ENCODE data around the gene ANKH.

The ANKH gene

DNA sequence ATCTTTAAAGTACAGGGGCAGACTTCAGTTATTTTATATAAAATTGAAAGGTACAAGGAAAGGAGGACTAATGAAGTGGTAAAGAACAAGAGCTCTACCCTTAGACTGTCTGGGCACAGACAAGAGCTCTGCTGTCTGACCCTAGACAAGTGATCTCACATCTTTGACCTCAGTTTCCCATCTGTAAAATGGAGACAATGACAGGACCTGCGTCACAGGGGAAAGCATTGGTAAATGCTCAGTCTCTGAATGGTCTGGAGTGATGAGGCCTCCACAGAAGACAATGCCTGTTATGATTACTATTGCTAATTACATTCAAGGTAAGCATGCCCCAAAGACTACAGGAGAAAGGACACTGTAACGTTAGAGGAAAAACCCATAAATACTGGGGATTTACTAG lies 37.5 kb downstream of the ANKH start:
- no peak for TF ChIP-seq CTCF (IDR thresholded peaks at IDR 0.05; ENCODE audit: control insufficient read depth, insufficient read depth, low read depth, low read length, missing control alignments)
- DNase-seq (ENCODE audit: low read depth) = no peak

GRCh38 chr5:14831006-14831338 lies 40.6 kb downstream of the ANKH start:
- TF ChIP-seq CTCF (IDR thresholded peaks at IDR 0.05; ENCODE audit: control insufficient read depth, insufficient read depth, low read depth, low read length, missing control alignments) = no peak
- no peak for DNase-seq (ENCODE audit: low read depth)
- no peak overlapping the region for H3K4me3 ChIP-seq (ENCODE audit: control insufficient read depth, low read depth, low read length)

More for the DNA sequence above, 37.5 kb downstream of the ANKH start:
- no peak overlapping the region for H3K4me3 ChIP-seq (ENCODE audit: control insufficient read depth, low read depth, low read length)

DNA sequence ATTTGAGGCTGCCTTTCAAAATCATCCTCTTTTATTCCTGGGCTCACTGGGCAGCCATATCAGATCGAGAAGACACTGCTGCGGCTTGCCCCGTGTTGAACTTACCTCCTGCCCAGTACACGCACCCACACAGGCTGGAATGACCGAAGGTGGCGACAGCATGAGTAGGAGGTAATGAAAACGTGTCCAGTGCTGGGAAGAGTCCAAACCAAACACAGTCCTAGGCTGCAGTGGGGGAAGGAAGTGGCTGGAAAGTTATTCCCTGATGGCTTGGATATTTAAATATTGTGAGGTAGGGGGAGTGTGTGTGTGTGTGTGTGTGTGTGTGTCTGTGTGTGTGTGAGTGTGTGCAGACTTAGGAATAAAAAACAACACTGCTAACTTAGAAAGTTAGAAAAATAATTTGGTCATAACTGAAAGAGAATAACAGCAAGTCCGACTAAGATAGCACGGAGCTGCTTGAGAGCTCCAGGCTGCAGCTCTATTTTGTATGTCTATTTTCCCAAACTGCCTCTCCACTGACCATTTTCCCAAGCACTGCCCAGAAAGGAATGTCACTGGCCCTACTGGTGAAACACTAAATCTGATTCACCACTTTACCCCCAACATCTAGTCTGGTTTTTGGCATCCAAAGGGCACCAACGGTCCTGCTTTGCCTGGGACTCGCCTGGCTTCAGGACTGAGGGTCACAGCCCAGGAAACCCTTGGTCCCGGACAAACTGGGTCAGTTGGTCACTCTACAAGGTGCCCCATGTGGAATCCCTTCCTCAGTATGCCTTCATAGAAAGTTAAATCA lies 41.2 kb downstream of the ANKH start:
- no peak for TF ChIP-seq CTCF (IDR thresholded peaks at IDR 0.05; ENCODE audit: control insufficient read depth, insufficient read depth, low read depth, low read length, missing control alignments)
- no peak overlapping the region for H3K4me3 ChIP-seq (ENCODE audit: control insufficient read depth, low read depth, low read length)
- no peak for DNase-seq (ENCODE audit: low read depth)

- no peak for TF ChIP-seq CTCF (IDR thresholded peaks at IDR 0.05; ENCODE audit: control insufficient read depth, insufficient read depth, low read depth, low read length, missing control alignments)
Observed at GRCh38 chr5:14829396-14829795, 42.2 kb downstream of the ANKH start.

GRCh38 chr5:14826714-14827113 lies 44.9 kb downstream of the ANKH start:
- DNase-seq (ENCODE audit: low read depth) = no peak
- no peak overlapping the region for H3K4me3 ChIP-seq (ENCODE audit: control insufficient read depth, low read depth, low read length)
- TF ChIP-seq CTCF (IDR thresholded peaks at IDR 0.05; ENCODE audit: control insufficient read depth, insufficient read depth, low read depth, low read length, missing control alignments) = no peak

More at GRCh38 chr5:14829396-14829795, 42.2 kb downstream of the ANKH start:
- no peak for DNase-seq (ENCODE audit: low read depth)
- H3K4me3 ChIP-seq (ENCODE audit: control insufficient read depth, low read depth, low read length) = no peak overlapping the region

GRCh38 chr5:14825977-14826376 lies 45.6 kb downstream of the ANKH start:
- no peak overlapping the region for H3K4me3 ChIP-seq (ENCODE audit: control insufficient read depth, low read depth, low read length)
- DNase-seq (ENCODE audit: low read depth) = no peak
- no peak for TF ChIP-seq CTCF (IDR thresholded peaks at IDR 0.05; ENCODE audit: control insufficient read depth, insufficient read depth, low read depth, low read length, missing control alignments)
